ENCODE results near the gene SLC7A10.

Gene SLC7A10

GRCh38 chr19:33270769-33271168, 45.1 kb upstream of the SLC7A10 start:
- ChIA-PET POLR2A (ENCODE audit: low non-redundant PET) (no interaction called here), CTCF (interaction anchor here (0.7 to 0.9 kb wide), 3 partner anchors 25 to 56 kb away, joined by 3 to 7 read pairs (median 4); no protein-coding TSS in a partner anchor)
- H3K27ac ChIP-seq, result no peak overlapping the region
- DNase-seq (ENCODE audit: low spot score), result no peak
- no peak for TF ChIP-seq CTCF (conservative IDR thresholded peaks at IDR 0.05; ENCODE audit: low read depth)

GRCh38 chr19:33269016-33269415, 43.4 kb upstream of the SLC7A10 start:
- no peak overlapping the region for H3K27ac ChIP-seq
- CTCF ChIA-PET, result no interaction called here
- DNase-seq (ENCODE audit: low spot score), result no peak
- no peak for TF ChIP-seq CTCF (conservative IDR thresholded peaks at IDR 0.05; ENCODE audit: low read depth)
- POLR2A ChIA-PET (ENCODE audit: low non-redundant PET), result no interaction called here

GRCh38 chr19:33268162-33268991, 42.7 kb upstream of the SLC7A10 start:
- POLR2A ChIA-PET (ENCODE audit: low non-redundant PET), result no interaction called here
- H3K27ac ChIP-seq, result no peak overlapping the region
- no peak for DNase-seq (ENCODE audit: low spot score)
- TF ChIP-seq CTCF (conservative IDR thresholded peaks at IDR 0.05; ENCODE audit: low read depth), result no peak
- CTCF ChIA-PET, result no interaction called here

- CTCF ChIA-PET, result no interaction called here
- DNase-seq (ENCODE audit: low spot score), result no peak
- POLR2A ChIA-PET (ENCODE audit: low non-redundant PET), result no interaction called here
- H3K27ac ChIP-seq, result no peak overlapping the region
- TF ChIP-seq CTCF (conservative IDR thresholded peaks at IDR 0.05; ENCODE audit: low read depth), result no peak
These were observed 42.1 kb upstream of the SLC7A10 start for GRCh38 chr19:33267706-33268105.

GRCh38 chr19:33266974-33267484, 41.4 kb upstream of the SLC7A10 start:
- ChIA-PET POLR2A (ENCODE audit: low non-redundant PET) (no interaction called here), CTCF (interaction anchor here (0.6 kb wide), 1 partner anchor 25 kb away, joined by 3 read pairs; no protein-coding TSS in a partner anchor)

More at GRCh38 chr19:33266974-33267484, 41.4 kb upstream of the SLC7A10 start:
- no peak overlapping the region for H3K27ac ChIP-seq
- TF ChIP-seq CTCF (conservative IDR thresholded peaks at IDR 0.05; ENCODE audit: low read depth), result no peak
- no peak for DNase-seq (ENCODE audit: low spot score)
